NAMALWA (cell line): ENCODE data around the gene ZNF750.

Experiments used
- DNase-seq: peaks from one replicate; pipeline ENCODE4 v3.0.0-alpha.2; 2015; ENCODE audit warnings: low spot score

Gene ZNF750

DNA sequence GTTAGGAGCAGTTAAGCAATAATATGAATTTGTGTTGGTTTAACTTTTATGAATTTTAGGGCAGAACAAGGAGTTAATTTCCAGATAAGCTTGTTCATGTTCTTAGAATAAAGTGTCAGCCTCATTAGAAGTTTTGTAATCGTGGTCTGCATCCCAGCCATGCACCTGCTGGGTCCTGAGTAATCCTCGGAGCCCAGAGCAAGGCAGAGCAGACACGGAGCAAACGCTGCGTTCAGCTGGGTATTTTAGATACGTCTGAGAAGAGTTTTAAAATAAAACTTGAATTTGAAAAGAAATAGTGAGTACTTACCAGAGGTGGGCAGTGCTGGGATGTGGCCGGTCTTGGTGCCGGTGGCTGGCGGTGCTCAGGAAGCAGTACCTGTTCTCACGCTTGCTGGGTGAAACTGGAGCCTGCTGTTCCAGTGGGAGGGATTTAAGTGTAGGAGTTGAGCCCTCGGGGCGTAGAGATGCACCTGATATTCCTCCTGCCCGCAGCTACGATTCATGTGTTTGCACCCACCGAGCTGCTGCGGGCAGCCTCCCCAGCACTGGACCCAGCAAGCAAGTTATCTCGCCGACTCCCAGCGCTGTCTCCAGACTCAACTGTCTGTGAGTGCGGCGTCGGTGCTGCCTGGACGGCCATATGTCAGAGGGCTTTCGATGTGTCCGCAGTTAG, at the start of gene ZNF750:
Gene ZNF750 (minus strand): TSS at position 406 of the 676 bp plus-strand sequence. CDS start 7,568 bp downstream, outside the sequence.
- no peak for DNase-seq

DNA sequence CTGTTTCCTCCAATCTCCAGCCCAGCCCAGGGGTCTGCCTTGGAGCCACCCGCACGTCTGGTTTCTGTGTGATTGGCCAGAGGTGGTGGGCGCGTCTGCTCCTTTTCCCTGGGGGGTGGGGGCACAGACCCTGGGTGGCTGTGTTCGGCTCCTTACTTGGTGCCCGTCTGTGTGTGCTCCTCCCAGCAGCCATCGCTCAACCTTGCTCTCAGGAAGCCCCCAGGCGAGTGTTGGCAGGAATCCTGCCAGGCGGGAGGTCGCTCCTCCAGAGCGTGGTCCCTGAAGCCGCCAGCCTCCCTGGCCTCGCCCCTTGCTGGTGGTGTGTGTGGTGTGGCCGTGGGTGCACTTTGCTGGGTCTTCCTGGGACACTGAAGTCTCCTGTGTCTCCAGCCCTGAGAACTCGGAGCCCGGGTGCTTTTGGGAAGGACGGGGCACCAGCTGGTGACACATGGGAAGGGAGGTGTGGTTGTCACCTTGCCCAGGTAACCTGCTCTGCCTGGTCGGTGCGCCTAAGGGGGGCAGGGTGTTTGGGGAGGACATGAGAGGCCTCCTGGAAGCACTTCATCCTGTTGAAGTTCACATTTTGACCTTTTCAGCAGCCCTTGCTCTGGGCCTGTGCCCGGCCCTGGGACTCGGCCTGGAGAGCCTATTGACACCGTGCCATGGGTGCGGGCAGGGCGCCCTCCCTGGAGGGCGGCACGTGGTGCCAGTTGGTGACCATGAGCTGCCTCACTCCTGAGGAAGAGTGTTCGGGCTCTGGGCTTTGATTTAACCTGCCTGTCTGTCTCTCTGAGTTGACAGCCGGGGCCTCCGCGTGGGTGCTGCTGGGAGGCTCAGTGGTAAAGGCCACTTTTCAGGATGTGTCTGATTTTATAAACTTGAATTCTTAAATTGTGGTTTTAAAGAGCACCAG, 49.0 kb upstream of the ZNF750 start:
- DNase-seq = no peak

DNA sequence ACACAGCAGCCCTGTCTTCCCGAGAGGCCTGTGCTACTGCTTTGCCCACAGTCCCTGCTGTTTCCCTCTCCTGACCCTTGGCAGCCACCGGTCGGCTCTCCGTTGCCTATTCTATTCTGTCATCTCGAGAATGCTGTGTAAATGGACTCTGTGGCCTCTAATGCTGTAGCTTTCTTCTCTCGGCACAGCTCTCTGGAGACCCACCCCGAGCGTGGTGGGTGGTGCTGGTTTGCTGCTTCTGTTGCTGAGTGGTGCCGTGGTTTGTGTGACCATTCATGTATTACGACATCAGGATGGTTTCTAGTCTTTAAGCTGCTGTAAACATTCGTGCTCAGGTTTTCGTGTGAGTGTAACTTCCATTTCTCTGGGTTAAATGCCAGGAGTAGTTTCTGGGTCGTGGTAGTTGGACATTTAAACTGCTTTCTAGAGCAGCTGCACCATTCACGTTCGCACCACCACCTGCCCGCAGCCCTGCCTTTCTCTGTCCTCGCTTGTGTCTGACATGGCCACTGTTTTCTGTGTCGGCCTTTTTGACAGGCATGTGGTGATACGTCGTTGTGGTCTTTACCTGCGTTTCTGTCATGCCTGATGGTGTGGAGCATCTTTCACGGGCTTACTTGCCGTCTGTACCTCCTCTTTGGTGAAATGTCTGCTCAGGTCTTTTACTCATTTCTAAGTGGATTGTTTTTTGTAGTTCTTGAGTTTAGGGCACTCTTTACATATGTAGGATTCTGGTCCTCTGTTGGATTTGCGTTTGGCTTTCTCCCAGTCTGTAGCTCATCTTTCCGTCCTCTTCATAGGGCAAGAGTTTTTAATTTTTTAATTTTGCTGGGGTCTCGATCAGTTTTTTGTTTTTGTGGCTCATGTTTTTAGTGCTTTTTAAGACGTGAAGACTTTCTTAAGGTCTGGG, 47.7 kb upstream of the ZNF750 start:
- DNase-seq = no peak

DNA sequence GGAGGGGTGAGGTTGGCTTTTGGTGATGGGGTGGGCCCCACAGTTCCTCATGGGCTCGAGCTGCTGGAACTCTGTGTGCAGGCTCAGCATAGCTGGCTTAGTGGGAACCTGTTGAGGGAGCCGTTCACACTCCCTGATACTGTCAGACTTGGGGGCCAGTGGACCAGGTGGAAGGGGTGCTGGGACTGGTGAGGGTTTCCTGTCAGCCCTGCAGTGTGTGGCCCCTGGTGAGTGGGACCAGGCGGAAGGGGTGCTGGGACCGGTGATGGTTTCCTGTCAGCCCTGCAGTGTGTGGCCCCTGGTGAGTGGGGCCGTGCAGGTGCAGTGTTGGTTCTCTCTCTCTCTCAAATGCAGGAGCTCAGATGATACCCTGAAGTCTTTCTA, 45.1 kb upstream of the ZNF750 start:
- DNase-seq = peak; percentile 15

DNA sequence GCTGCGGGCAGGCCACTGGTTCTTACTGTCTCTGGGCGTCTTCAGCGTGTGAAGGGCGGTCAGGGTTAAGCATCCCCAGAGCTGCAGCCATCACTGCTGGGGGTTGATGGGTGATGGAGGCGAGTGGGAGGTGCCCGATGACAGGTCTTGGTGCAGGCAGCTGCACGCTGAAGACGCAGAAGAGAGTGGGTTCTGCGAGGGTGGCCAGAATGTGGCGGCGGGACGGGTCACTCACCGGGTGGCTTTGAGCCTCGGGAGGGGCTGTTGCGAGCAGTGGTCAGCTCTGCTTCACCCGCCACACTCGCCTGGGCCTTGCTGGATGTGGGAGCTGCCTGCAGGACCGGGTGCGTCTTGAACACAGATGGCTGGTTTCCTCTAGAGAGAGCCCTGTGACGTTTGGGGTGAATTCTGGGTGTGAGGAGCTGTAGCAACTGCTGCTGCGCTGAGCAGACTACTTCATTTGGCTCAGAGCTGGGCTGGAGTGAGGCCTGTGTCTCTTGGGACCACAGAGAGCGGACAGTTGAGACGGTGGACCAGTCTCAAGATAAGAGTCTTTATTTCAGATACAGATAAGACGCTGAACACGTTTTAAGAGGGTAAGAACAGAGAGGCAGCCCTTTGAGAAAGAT, 44.6 kb upstream of the ZNF750 start:
- DNase-seq = no peak

DNA sequence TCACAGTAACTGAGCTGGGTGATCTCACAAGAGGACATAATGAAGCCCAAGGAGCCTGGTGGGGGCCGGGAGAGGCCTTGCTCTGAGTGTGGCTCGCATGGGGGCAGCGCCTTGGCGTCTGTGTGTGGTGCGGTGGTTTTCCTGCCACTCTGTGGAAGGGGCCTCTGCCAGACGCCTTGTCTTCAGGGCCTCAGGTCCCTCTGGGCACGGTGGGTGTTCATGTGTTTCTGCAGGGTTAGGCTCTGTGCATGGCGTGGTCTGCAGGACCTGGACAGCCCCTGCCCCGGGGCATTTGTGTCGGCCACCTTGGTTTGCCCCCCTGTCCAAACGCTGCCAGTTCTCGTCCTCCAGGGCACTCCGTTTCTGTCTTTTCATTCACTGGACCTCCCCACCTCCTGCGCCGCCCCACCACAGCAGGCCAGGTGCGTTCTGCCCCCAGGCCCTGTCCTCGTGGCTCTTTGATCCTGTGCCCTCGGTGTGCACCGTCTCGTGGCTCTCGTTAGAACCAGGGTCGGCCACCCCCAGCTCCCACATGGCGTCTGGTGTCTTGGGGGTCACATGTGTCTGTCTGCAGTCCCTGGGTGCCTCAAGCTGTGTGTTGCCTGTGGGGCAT, 43.7 kb upstream of the ZNF750 start:
- DNase-seq = no peak

DNA sequence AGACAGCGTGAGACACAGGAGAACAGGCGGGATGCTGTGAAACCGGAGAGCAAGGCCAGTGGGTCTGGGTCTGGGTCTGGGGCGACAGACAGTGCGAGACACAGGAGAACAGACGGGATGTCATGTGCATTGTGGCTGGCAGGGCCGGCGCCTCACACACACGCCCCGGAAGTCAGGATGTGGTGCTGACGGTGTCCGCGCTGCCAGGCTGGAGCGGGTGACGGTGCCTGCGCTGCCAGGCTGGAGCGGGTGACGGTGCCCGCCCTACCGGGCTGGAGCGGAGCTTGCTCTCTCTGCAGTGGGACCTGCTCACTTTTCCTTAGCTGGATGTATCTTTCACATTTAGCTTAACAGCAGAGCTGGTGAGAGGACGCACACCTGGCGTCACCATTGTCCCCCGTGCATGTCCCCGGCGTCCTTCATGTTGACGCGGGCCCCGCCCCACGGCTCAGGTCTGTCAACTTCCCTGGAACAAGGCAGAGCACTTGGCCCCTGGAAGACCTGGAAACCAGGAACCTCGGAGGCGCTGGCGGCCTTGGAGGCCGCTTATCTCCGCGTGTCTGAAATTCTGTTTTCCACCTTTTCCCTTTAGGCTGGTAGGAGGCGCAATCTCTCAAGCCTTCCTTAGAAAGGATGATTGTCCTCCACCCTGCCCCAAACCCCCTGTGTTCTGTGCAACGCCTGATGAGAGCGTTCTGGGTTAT, 43.0 kb upstream of the ZNF750 start:
- no peak for DNase-seq

DNA sequence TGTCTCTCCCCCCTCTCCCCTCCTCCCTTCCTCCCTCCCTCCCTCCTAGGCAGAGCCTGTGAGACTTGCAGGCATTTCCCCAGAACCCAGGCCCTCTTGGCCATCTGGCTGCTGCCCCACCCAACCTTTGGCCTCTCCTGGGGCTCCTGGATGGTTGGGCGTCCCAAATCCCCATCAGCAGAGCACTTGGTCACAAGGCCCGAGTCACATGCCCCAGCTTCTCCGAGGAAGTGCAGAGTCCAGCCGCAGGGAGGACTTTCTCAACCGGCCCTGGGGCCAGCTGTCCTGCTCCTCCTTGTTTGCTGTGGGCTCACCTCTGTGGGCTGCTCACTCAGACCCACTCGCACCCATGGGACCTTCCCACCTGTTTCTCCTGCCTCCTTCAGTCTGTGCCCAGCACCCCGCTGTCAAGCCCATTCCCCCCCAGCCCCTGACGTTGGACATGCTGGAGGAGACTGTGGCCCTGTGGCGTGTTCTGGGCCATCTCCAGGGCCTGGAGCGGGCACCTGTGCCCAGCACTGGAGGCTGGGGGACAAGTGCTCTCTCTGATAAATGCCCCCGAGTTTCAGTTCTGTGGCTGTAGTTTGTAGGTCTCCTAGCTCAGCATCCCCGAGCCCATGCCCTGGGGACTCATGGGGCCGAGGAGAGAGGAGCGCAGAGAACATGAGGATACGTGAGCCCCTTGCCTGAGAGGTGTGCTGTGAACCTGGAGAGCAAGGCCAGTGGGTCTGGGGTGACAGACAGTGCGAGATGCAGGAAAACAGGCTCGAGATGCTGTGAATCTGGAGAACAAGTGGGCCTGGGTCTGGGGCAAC, 42.3 kb upstream of the ZNF750 start:
- no peak for DNase-seq

DNA sequence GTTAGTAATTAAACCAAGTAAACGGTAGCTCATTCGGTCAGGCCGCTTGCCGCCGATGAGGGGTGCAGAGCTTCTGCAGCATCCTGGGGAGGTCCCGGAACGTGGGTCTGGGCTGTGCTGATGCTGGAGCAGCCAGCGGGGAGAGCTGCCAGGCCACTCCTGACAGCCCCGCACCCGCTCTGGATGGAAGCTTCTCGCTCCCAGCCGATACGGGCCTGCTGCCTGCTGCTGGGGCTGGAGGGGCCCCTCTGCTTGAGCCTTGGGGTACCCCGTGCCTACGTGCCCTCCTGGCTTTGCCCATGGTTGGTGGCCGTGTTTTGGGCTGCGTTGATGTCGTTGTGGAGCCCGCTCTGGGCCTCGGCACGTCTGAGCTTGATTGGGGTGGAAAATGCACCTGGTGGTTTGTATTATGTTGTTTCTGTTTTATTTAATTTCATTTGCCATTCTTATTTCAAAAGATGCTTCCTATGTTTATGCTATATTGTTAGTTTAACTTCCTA, 41.6 kb upstream of the ZNF750 start:
- DNase-seq = no peak

DNA sequence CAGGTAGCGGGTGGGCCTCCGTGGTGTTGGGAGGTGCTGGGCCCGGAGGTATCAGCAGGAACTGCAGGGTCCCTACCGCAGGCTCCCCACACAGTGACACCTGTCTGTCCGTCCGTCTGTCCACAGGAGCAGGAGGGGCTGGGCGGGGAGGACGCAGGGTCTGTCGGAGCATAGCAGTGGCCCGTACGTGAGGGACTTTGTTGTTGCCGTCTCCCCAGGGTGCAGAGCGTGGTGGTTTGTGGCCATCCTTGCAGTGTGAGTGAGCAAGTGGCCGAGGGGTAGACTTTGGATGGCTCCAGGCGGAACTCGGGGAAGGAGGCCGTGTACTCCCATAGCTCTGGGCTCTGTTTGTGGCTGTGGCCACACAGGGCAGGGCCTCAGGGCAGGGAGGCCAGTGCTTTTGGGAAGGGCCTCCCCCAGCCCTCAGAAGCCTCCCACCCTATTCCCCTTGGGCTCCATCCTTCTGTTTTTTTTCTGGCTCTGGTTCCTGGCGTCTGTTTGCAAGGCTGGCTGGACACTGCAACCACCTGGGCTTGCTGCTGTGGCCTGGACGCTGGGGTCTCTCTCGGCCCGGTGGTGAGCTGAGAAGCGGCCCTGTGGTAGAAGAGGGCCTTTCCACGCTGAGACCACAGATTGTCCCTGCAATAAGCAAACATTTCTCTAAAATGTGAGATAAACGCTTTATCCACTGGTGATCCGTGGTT, 41.0 kb upstream of the ZNF750 start:
- DNase-seq = no peak

DNA sequence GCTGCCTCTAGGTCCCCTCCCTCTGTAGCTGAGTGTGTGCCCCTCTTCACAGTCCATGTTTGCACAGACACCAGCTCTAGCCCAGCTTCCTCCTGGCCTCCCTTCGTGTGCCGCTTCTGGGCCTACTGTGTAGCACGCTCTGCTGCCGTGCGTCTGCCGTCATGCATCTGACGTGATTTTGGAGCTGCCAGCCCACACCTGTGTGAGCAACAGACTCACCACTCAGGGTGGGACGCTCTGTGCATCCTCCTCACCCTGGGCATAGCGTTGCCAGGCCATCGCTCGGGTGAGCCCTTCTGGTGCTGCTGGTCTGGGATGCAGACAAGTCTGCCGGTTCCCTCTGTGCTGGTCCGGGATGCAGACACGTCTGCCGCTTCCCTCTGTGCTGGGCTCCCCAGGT, 39.4 kb upstream of the ZNF750 start:
- no peak for DNase-seq

DNA sequence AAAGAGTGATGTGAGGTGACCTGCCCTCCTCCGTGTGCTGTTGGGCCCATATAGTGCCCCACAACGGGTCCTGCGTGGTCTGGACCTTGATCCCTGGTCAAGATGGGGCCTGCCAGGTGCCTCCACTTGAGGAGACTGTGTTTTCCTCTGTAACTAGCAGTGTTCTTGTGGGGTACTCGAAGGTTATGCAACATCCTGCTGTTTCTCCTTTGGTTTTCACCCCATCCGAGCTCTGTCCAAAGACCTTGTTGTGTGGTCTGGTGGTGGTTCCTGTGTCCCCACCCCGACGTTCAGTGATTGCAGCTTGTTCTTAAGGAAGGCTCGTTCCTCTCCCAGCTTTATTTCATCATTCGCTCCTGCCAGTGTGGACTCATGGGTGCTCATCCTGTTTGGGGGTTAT, 38.7 kb upstream of the ZNF750 start:
- no peak for DNase-seq

DNA sequence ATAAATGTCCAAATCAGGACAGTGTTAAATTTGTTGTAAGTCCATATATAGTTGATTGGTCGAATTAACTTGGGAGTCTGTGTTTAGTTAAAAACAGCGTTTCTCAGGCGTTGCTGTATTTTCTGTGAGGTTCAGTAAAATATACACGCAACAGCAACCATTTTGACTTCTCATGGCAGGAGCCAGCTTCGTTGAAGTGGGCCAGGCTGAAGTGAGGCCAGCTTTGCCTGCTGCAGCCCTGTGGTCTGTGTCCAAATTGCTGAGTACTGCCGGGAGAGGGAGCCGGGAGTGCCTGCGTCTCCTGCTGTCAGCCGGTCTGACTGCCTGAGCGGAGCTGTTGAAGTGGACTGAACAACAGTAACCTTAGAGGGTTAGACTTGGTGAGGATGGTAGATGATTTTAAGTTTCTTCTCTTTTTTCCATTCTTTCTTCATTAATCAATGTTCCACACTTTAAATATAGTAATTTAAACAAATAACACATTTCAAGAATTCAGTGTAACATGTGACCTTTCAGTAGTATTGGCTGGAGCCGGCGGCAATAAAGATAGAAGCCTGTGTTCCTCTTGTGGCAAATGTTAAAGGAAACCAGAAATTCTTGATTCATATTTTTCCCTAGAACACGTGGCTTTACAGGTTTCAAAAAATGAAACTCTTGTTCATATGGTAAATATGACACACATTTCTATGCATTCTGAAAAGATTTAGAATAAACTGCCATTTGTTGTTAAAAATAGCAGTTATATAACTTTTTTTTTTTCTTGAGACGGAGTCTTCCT, 37.0 kb upstream of the ZNF750 start:
- no peak for DNase-seq

DNA sequence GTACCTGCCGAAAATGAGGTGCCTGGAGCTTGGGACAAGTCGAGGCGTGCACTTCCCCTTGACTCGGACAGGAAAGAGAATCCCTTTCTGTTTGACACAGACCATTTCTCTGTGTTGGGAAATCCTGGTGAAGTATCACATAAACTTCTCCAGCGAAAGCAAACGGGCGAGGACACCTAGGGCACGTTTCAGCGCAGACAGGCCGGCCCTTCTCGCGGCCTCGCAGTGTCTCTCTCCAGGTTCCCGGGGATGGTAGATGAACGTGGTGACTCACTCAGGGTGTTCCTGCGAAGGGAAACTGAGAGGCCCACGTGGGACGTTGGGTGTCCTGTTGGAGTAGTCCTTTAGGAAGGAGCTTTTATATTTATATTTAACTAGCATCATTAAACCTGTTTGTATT, 36.3 kb upstream of the ZNF750 start:
- no peak for DNase-seq

DNA sequence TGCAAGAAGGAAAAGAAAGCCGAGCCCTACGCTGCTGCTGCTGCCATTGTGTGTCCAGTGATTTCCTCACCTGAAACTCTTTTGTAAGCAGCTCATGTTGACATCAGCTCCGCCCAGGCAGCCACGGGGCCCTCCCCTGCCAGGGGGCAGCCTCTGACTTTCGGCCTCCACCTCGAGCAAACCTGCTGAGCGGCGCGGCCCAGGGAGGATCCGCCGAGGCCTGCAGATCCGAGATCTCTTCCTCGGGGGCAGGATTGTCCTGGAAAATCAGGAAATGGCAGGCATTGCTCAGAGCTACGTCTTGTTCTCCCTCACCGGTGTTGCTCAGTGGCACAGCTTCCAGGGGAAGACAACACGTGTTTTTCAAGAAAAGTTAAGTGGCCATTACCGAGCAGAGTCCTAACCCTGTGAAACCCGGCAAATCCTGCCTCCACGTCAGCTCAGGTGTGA, 35.6 kb upstream of the ZNF750 start:
- DNase-seq = no peak

DNA sequence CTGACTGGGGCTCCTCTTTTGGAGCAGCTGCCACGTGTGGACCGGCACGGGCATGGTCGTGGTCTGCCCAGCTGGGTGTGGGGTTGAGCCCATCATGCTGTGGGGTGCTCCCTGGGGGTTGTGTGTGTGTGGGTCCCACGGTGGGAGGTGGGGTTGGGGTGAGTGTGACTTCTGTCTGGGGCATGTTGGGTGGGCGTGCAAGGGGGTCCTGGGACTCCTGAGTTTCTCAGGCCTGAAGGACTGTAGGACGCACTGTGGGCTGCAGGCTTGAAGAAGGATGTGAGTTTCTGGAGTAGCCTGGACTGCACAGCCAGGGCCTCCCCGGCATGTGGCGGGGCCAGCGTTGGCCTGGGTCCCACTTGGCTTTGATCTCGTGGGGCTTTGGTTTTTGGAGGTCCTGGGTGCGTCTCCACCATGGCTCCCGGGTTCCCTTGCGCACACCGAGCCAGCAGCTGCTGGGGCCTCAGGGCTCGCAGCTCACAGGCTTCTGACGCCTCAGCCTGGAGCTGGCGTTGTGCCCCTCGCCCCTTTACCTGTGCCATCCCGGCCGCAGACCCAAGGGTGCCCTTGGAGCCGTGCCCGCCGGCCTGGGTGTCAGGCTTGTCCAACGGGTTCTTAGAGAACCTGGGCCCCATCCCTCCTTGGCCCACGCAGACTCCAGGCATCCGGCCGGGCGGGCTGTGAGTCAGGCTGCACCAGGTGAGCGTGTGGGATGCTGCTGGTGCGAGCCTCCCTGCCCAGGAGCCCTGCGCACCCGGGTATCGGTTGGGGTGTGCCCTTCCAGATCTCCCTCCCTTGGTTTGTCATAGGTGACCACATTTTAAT, 34.4 kb upstream of the ZNF750 start:
- no peak for DNase-seq

DNA sequence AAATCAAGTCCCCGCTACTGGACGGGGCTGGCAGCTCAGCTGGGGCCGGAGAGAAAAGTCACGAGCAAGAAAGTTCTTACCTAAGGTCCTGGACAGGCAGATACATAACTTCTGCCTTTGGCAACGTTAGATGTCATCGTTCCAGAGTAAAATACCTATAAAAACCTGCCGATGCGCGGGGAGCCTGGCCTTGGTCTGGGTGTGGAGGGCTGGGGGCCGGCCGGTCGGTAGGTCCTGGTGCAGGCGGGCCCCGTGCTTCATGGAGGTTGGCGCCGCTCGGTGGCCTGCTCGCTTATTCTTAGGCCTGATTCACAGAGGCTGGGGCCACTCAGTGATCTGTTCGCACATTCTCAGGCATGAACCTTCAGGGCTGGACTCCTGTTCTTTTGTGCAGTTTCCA, 33.7 kb upstream of the ZNF750 start:
- DNase-seq = no peak
